ENCODE results near the gene HSPA14. TPM values are rescaled to one million over a fixed set of nuclear protein-coding genes. Genes with fewer than 3 reads are reported as not detected.
"Not testable (repeated sequence)": the region's sequence is repeated elsewhere in the genome, so short reads cannot be mapped to it uniquely, and the experiment has no call there.

Gene HSPA14
- total RNA-seq, 2 donors from 2014 or later, result 7.7 to 16.0 TPM

- Histone ChIP-seq H3K27ac (no peak overlapping the region), H3K4me3 (no peak overlapping the region), H3K4me1 (ENCODE audit: control insufficient read depth in 1 of 2, low read depth in 2 of 2) (no peaks in the 10 kb centered on the region), H3K36me3 (peaks cover 9% of the 10 kb centered on the region), H3K9me3 (no peaks in the 10 kb centered on the region), H3K27me3 (replicated peaks; ENCODE audit: insufficient read depth) (no peaks in the 10 kb centered on the region)
- DNase-seq (ENCODE audit: low spot score) (no peak), ATAC-seq (ENCODE audit: insufficient number of reproducible peaks, low FRiP score, low read depth) (no peak)
- TF ChIP-seq CTCF (IDR thresholded peaks at IDR 0.05), result no peak
Measured at GRCh38 chr10:14906765-14907164, 68.7 kb downstream of the HSPA14 start.

GRCh38 chr10:14907591-14907990 is 69.5 kb downstream of the HSPA14 start:
- not testable (repeated sequence) for H3K9me3 ChIP-seq; H3K4me3 ChIP-seq; ATAC-seq (ENCODE audit: insufficient number of reproducible peaks, low FRiP score, low read depth); H3K4me1 ChIP-seq (ENCODE audit: control insufficient read depth in 1 of 2, low read depth in 2 of 2); H3K27ac ChIP-seq; H3K27me3 ChIP-seq (replicated peaks; ENCODE audit: insufficient read depth); DNase-seq (ENCODE audit: low spot score)
- peaks cover 12% of the 10 kb centered on the region for H3K36me3 ChIP-seq

- Histone ChIP-seq H3K4me3 (no peak overlapping the region), H3K4me1 (ENCODE audit: control insufficient read depth in 1 of 2, low read depth in 2 of 2) (no peaks in the 10 kb centered on the region), H3K27me3 (replicated peaks; ENCODE audit: insufficient read depth) (no peaks in the 10 kb centered on the region), H3K9me3 (no peaks in the 10 kb centered on the region), H3K27ac (no peak overlapping the region), H3K36me3 (peaks cover 17% of the 10 kb centered on the region)
- ATAC-seq (ENCODE audit: insufficient number of reproducible peaks, low FRiP score, low read depth) (no peak), DNase-seq (ENCODE audit: low spot score) (no peak)
- TF ChIP-seq CTCF (IDR thresholded peaks at IDR 0.05), result no peak
Measured at GRCh38 chr10:14909101-14909500, 71.0 kb downstream of the HSPA14 start.

GRCh38 chr10:14910953-14911352 is 72.8 kb downstream of the HSPA14 start:
- H3K36me3 ChIP-seq, result peaks cover 18% of the 10 kb centered on the region
- no peak overlapping the region for H3K4me3 ChIP-seq
- no peak for DNase-seq (ENCODE audit: low spot score)
- no peaks in the 10 kb centered on the region for H3K4me1 ChIP-seq (ENCODE audit: control insufficient read depth in 1 of 2, low read depth in 2 of 2)
- no peak for ATAC-seq (ENCODE audit: insufficient number of reproducible peaks, low FRiP score, low read depth)
- TF ChIP-seq CTCF (IDR thresholded peaks at IDR 0.05), result no peak
- H3K9me3 ChIP-seq, result no peaks in the 10 kb centered on the region
- H3K27me3 ChIP-seq (replicated peaks; ENCODE audit: insufficient read depth), result no peaks in the 10 kb centered on the region
- H3K27ac ChIP-seq, result no peak overlapping the region

GRCh38 chr10:14911801-14912200 is 73.7 kb downstream of the HSPA14 start:
- ATAC-seq (ENCODE audit: insufficient number of reproducible peaks, low FRiP score, low read depth) (no peak), DNase-seq (ENCODE audit: low spot score) (no peak)
- Histone ChIP-seq H3K9me3 (no peaks in the 10 kb centered on the region), H3K4me1 (ENCODE audit: control insufficient read depth in 1 of 2, low read depth in 2 of 2) (no peaks in the 10 kb centered on the region), H3K27ac (no peak overlapping the region), H3K27me3 (replicated peaks; ENCODE audit: insufficient read depth) (no peaks in the 10 kb centered on the region), H3K4me3 (no peak overlapping the region), H3K36me3 (peaks cover 22% of the 10 kb centered on the region)
- TF ChIP-seq CTCF (IDR thresholded peaks at IDR 0.05), result no peak

- Histone ChIP-seq H3K4me3 (no peak overlapping the region), H3K27me3 (replicated peaks; ENCODE audit: insufficient read depth) (no peaks in the 10 kb centered on the region), H3K27ac (no peak overlapping the region), H3K36me3 (peaks cover 28% of the 10 kb centered on the region), H3K9me3 (no peaks in the 10 kb centered on the region), H3K4me1 (ENCODE audit: control insufficient read depth in 1 of 2, low read depth in 2 of 2) (no peaks in the 10 kb centered on the region)
- no peak for ATAC-seq (ENCODE audit: insufficient number of reproducible peaks, low FRiP score, low read depth)
- no peak for DNase-seq (ENCODE audit: low spot score)
- no peak for TF ChIP-seq CTCF (IDR thresholded peaks at IDR 0.05)
Measured at GRCh38 chr10:14916600-14916999, 78.5 kb downstream of the HSPA14 start.

Measured in thoracic aorta (tissue), 2 donors.